HL-60/S4 treated with phorbol 12-myristate 13-acetate at 8.2 ng/mL for 4 days and 3 days (cell line): ENCODE results near the gene GRAMD1B.

ENCODE experiments used
- in situ Hi-C: fragments of 300-500 bp; cut with MboI; formaldehyde crosslinking; loops from 2 replicates; pipeline ENCODE4 v1.15.0; 2022; ENCODE audit warnings: low sequenced_read_pairs

Gene GRAMD1B

GRCh38 chr11:123429913-123430720, at the start of gene GRAMD1B:
Gene GRAMD1B, plus strand, starts transcription at chr11:123430269. Its CDS starts 524 bp downstream, at chr11:123430793.
- in situ Hi-C loops: no loop called here

- in situ Hi-C loops: no loop called here
These were observed 48.9 kb upstream of the GRAMD1B start for GRCh38 chr11:123381149-123381548.

- in situ Hi-C loops: no loop called here
These were observed 48.1 kb upstream of the GRAMD1B start for GRCh38 chr11:123381817-123382554.

- in situ Hi-C loops: no loop called here
These were observed 47.5 kb upstream of the GRAMD1B start for GRCh38 chr11:123382555-123383074.

DNA sequence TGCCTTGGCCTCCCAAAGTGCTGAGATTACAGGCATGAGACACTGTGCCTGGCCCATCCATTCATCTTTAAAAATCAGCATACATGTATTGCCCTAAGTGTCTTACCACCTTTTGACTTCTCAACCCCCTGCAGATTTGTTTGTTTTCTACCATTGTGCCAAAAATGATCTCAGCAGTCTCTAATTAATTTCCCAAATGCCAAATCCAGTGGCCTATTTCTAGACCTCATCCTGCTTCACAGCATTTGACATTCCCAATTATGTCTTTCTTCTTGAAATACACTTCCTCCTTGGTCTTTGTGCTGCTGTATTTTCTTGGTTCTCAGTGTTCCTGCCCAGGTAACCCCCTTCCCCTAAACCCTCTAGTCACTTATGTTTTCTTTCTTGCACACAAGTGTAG, 46.0 kb upstream of the GRAMD1B start:
- in situ Hi-C loops: no loop called here

- in situ Hi-C loops: no loop called here
These were observed 43.1 kb upstream of the GRAMD1B start for GRCh38 chr11:123386796-123387510.

GRCh38 chr11:123388640-123389039, 41.4 kb upstream of the GRAMD1B start:
- in situ Hi-C loops: no loop called here

- in situ Hi-C loops: no loop called here
These were observed 39.9 kb upstream of the GRAMD1B start for GRCh38 chr11:123390146-123390545.

DNA sequence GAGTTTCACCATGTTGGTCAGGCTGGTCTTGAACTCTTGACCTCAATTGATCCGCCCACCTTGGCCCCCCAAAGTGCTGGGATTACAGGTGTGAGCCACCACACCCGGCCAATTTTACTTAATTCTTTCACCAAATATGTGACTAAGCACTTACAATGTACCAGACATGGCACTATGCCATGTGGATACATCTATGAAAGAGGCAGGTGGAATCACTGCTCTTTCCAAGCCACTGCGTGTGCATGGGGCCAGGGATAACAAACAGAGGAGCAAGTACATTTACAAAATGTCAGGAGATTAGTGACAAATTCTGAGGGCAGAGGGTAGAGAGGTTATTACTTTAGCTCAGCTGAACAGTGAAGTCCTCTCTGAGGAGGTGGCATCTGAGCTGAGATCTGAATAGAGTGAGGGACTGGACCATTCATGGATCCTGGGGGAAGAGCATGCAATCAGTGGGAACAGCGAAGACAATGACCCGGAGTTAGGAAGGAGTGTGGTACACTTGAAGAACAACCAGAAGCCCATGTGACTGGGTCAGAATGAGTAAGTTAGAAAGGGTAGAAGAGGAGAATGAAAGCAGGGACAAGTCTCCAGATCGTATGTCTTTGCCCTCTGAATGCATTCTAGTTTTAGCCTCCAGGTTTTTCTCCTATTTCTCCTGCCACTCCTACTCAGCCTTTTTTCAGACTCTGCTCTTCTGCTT, 38.3 kb upstream of the GRAMD1B start:
- in situ Hi-C loops: no loop called here

DNA sequence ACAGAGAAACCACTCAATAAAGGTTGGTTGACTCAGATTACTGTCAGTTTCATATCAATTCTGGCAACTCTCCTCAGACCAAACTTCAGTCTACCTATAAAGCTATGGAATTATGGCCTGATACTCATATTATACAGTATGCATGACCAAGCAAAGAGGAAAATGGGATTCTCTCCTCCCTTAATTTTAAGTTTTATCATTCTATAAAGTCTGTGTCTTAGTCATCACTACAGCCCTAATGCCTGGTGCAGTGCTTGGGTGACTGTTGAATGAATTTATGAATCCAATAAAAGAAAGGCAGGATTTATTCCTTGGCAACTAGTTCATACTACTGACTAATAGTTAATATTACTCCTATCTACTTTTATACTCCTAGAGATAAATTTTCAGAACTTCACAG, 37.6 kb upstream of the GRAMD1B start:
- in situ Hi-C loops: no loop called here

GRCh38 chr11:123392844-123393243, 37.2 kb upstream of the GRAMD1B start:
- in situ Hi-C loops: no loop called here

DNA sequence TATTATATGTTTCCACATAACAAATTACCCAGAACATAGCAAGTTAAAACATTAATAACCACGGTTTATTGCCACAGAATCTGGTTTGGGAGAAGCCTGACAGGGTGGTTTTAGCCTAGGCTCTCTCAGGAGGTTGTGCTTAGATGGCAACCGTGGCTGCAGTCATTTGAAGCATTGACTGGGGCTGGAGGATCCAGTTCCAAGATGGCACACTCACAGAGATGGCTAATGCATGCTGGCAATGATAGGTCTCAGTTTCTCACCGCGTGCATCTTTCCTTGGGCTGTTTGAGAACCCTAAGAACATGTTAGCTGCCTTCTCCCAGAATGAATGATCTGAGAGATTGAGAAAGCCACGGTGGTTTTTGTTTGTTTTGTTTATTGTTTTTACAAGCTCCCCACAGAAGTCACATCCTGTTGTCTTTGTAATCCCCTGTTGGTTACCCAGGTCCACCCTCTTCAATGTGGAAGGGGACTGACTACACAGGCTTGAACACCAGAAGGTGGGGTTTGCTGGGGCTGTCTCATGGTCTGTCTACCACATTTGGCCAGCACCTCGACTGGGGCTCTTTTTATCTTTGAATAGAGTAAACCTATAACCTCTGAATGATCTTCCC, 36.6 kb upstream of the GRAMD1B start:
- in situ Hi-C loops: no loop called here

DNA sequence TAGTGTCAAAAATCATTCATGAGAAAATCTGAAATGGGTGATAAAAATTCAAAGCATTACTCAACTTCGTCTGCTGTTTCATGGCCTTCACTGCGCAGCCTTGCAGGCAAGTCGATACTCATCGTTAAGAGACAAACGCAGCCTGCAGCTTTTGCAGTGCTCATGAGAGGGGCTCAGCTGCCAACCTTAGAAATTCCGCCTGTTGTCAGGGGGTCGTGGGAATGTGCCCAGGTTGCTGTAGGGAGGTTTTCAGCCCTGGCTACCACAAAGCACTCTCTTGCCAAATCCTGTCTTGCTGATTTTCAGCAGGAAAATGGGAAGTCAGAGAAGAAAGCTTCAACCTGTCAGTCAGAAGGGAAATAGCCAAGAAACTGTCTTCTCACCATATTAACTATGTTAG, 25.4 kb upstream of the GRAMD1B start:
- in situ Hi-C loops: loop anchor here (25.0 kb wide), 1 partner anchor 158 kb away; no protein-coding TSS in a partner anchor

- in situ Hi-C loops: loop anchor here (25.0 kb wide), 1 partner anchor 157 kb away; no protein-coding TSS in a partner anchor
These were observed 24.9 kb upstream of the GRAMD1B start for GRCh38 chr11:123405123-123405592.

DNA sequence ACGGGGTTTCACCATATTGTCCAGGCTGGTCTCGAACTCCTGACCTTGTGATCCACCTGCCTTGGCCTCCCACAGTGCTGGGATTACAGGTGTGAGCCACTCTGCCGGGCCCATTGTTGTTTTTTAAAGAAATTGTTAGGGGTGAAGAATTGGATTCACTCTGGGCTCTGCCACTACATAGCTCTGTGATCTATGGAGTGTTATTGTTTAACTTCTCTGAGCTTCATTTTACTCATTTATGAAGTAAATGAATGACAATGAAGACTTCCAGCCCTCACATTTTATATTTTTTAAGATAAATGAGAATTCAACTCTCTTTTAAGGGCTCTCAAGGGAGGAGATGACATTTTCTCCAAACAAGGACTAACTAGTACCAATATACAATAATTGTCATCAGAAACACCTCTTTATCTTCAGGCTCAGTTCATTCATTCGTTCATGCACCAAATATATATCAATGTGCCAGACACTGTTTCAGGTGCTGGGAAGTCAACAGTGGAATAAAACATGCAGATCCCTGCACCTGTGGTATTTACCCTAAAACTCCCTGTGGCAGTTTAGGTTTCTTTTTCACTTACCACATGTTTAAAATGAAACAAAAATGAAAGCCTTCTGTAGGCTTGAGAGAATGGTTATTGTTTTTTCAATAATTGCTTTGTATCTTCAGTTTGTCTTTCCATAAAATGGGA, 23.5 kb upstream of the GRAMD1B start:
- in situ Hi-C loops: loop anchor here (25.0 kb wide), 1 partner anchor 156 kb away; no protein-coding TSS in a partner anchor

DNA sequence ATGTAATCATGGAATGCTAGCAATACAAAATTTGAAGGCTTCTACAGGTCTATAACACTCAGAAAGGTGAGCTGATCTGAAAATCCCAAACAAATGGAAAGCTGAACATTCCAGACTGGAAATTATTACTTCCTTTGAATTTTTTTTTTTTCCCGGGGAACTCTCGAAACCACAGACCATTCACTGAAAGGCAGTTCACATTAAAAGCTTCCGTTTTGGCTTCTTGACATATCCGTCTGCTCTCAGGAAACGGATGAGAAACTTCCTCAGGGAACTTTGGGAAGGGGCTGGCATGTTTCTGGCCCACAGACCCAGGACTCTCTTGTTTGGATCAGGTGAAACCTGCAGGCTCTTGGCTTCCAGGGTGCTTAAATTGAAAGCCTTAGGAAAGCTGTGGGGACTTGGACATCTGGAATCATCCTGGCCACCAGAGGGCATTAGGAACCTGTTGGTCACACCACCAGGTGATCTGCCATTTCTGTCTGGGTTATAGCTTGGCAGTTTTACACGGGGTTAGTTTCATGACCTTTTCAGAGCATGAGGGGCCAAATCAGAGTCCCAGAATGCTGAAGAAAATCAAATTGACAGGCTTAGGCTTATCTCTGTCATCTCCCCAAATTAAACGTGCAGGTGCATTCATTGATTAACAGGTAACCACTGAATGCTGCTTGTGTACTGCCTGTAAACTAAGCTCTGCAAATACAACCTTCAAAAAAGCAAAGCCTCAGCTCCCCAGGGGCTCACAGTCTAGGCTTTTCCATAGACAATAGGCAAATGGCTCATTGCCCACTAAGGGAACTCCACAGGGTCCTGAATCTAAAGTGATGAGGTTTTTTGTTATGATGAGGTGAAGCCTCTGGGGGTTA, 22.7 kb upstream of the GRAMD1B start:
- in situ Hi-C loops: loop anchor here (25.0 kb wide), 1 partner anchor 155 kb away; no protein-coding TSS in a partner anchor

DNA sequence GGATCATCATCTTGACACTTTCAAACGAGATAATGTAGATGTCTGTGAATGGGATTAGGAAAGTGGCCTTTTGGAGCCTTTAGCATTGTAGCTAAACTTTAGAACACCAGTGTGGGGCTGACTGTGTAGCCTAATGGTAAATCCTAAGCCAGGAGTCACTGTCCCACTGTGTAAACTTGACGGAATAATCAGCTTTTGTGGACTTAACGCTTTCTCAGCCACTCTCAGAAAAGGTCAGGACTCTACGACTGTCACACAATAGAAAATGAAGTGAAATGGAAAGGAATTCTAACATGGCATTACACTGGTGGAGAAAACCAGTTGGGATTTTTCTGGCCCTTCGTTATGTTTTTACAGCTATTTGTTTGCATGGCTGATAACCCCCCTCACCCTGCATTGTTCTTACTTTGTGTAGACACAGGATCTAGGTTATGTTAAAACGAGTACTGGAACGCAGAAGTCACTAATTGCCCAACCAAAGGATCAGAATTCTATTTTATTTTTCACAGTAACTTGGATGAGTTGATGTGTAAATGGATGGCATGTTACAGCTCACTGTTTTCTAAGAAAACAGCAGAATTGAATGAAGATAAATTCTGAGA, 22.0 kb upstream of the GRAMD1B start:
- in situ Hi-C loops: loop anchor here (25.0 kb wide), 1 partner anchor 154 kb away; no protein-coding TSS in a partner anchor
